ENCODE data around the gene FERMT3.

GRCh38 chr11:64241491-64242374 is 35.2 kb downstream of the FERMT3 start:
- TF ChIP-seq, protein P1, sequence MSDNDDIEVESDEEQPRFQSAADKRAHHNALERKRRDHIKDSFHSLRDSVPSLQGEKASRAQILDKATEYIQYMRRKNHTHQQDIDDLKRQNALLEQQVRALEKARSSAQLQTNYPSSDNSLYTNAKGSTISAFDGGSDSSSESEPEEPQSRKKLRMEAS (IDR thresholded peaks at IDR 0.05; ENCODE audit: low read depth): no peak
- TF ChIP-seq YY1 (IDR thresholded peaks at IDR 0.05; ENCODE audit: low read depth): peak; percentile 83
- TF ChIP-seq CTCF (IDR thresholded peaks at IDR 0.05): no peak
- no peak for TF ChIP-seq EZH2phosphoT487 (IDR thresholded peaks at IDR 0.05; ENCODE audit: borderline replicate concordance, low read depth)
- no peak for TF ChIP-seq MEF2A (IDR thresholded peaks at IDR 0.05; ENCODE audit: borderline replicate concordance, low read depth)
- TF ChIP-seq JUND (IDR thresholded peaks at IDR 0.05): no peak
- TF ChIP-seq POLR2AphosphoS5 (IDR thresholded peaks at IDR 0.05; ENCODE audit: low read depth, low read length): peak; percentile 65; the same call in 1 of the 2 replicates
- TF ChIP-seq GABPA (IDR thresholded peaks at IDR 0.05; ENCODE audit: low read depth): peak; percentile 7; the same call in 1 of the 2 replicates
- TF ChIP-seq EP300 (IDR thresholded peaks at IDR 0.05; ENCODE audit: borderline replicate concordance in 1 of 2, low read depth in 1 of 2, low read length in 1 of 2): no peak
- no peak for TF ChIP-seq FOSL2 (IDR thresholded peaks at IDR 0.05; ENCODE audit: borderline replicate concordance, low read depth)
- TF ChIP-seq NRF1 (IDR thresholded peaks at IDR 0.05; ENCODE audit: low read depth, low read length): no peak

Data from SK-N-SH (cell line).